C1 segment of cervical spinal cord (tissue), 14 donors: Measurements from ENCODE around the gene XRCC5.

Experiments
- DNase-seq, 14 donors: peaks; one replicate each; lab custom pipeline; 2025; lab: John Stamatoyannopoulos, UW

The XRCC5 gene

GRCh38 chr2:216224388-216224787 lies 115.2 kb downstream of the XRCC5 start:
- no peak for DNase-seq

GRCh38 chr2:216229277-216229914 lies 120.2 kb downstream of the XRCC5 start:
- no peak for DNase-seq

- DNase-seq: no peak
These were observed 122.7 kb downstream of the XRCC5 start for GRCh38 chr2:216231867-216232266.

- no peak for DNase-seq
These were observed 123.6 kb downstream of the XRCC5 start for GRCh38 chr2:216232721-216233120.

- DNase-seq: no peak
These were observed 124.3 kb downstream of the XRCC5 start for GRCh38 chr2:216233281-216233995.

GRCh38 chr2:216234106-216234505 lies 125.0 kb downstream of the XRCC5 start:
- no peak for DNase-seq

- DNase-seq: no peak
These were observed 126.3 kb downstream of the XRCC5 start for GRCh38 chr2:216235462-216235861.

GRCh38 chr2:216235896-216236295 lies 126.7 kb downstream of the XRCC5 start:
- no peak for DNase-seq

- DNase-seq: no peak
These were observed 127.3 kb downstream of the XRCC5 start for GRCh38 chr2:216236486-216236885.

GRCh38 chr2:216242365-216242764 lies 133.2 kb downstream of the XRCC5 start:
- peak in 1 of 14 donors; percentile 70 for DNase-seq

GRCh38 chr2:216243026-216243425 lies 133.9 kb downstream of the XRCC5 start:
- DNase-seq: no peak

GRCh38 chr2:216245391-216245975 lies 136.3 kb downstream of the XRCC5 start:
- DNase-seq: no peak

GRCh38 chr2:216246766-216247165 lies 137.6 kb downstream of the XRCC5 start:
- no peak for DNase-seq
